IPS-15b (cell line): Measurements from ENCODE around the gene COL6A2.
"Not testable (repeated sequence)": the region's sequence is repeated elsewhere in the genome, so short reads cannot be mapped to it uniquely, and the experiment has no call there.

Source experiments
- H3K27me3 ChIP-seq: one replicate; pipeline ENCODE4 v1.6.1; 2013; ENCODE audit warnings: low read length; ENCODE audit not compliant: control insufficient read depth, insufficient read depth
- H3K36me3 ChIP-seq: one replicate; pipeline ENCODE4 v1.6.1; 2013; ENCODE audit warnings: low read length; ENCODE audit not compliant: control insufficient read depth, insufficient read depth
- H3K4me1 ChIP-seq: one replicate; pipeline ENCODE4 v1.6.1; 2013; ENCODE audit warnings: mild to moderate bottlenecking, low read length; ENCODE audit not compliant: control insufficient read depth, insufficient read depth
- H3K4me3 ChIP-seq: one replicate; pipeline ENCODE4 v1.5.1; 2013; ENCODE audit warnings: low read depth, low read length
- H3K9ac ChIP-seq: one replicate; pipeline ENCODE4 v1.6.1; 2013; ENCODE audit warnings: low read depth, mild to moderate bottlenecking, low read length
- H3K9me3 ChIP-seq: one replicate; pipeline ENCODE4 v1.6.1; 2013; ENCODE audit warnings: mild to moderate bottlenecking, low read length; ENCODE audit not compliant: control insufficient read depth, insufficient read depth

COL6A2 gene

DNA sequence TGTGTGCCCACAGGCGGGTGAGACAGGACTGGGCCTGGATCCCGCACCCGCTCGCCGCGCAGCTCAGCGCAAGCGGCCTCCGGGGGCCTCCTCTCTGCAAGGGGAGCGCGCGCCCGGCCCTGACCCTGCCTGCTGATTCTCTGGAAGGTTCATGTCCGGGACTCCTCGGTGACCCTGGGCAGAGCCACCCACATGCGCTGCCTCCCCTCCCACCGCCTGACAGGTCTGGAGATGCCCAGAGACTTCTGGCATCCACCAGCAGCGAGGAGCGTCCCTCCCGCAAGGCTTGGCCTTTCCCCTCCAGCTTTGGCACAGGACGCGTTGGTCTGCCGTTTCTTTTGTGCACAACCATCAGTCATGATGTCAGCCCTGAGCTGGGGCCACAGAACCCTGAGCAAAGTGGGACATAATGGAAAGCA, 42.0 kb upstream of the COL6A2 start:
- Histone ChIP-seq H3K9ac (no peak overlapping the region), H3K9me3 (no peaks in the 10 kb centered on the region), H3K36me3 (no peaks in the 10 kb centered on the region), H3K4me3 (no peak overlapping the region), H3K4me1 (no peaks in the 10 kb centered on the region), H3K27me3 (no peaks in the 10 kb centered on the region)

DNA sequence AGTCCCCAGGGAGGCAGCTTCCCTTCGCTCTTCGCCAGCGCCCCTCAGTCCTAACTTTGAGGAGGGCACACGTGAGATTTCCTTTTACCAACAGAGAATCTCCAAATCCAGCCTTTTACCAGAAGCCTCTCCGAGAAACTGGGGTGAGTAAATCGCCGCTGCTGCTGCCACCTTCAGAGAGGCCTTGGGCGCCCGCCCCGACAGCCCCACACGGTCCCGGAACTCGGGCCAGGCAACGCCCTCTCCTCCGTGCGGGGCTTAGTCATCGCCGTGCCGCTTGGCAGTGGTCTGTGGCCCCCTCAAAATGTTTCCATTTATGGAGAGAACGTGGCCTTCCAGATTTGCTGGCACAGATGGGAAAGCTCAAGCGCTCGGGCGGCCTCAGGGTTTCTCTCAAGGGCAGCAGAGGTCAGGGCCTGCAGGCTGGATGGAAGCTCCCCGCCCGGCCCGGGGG, 41.4 kb upstream of the COL6A2 start:
- H3K4me1 ChIP-seq: no peaks in the 10 kb centered on the region
- H3K9ac ChIP-seq: no peak overlapping the region
- no peaks in the 10 kb centered on the region for H3K9me3 ChIP-seq
- H3K4me3 ChIP-seq: no peak overlapping the region
- H3K27me3 ChIP-seq: no peaks in the 10 kb centered on the region
- H3K36me3 ChIP-seq: no peaks in the 10 kb centered on the region

DNA sequence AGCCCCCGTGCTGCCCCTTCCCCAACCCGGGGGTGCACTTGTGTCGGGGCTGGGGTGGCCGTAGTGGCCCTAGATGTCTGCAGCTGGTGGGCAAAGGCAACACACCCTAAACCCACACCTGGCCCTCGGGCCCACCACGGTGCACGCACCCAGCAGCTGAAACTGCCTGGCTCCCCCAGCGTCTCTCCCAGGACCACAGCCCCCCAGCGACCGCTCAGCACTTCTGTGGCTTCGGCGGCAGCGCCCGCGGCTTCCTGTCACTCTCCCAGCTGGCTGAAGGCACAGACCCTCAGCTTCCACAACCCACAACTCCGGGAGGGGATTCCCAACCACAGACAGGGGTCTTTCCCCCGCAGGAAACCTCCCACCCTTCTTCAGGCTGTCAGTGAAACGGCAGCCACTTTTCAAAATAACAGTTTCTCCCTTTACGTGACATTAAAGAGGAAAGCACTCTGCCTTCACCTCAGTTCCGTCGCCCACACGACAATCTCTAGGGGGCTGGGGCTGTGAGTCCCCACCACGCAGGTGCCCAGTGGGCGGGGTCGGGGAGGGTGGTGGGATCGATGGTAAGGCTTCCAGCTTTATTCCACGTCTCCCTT, 40.7 kb upstream of the COL6A2 start:
- Histone ChIP-seq H3K9ac (no peak overlapping the region), H3K27me3 (no peaks in the 10 kb centered on the region), H3K36me3 (no peaks in the 10 kb centered on the region), H3K4me1 (no peaks in the 10 kb centered on the region), H3K4me3 (no peak overlapping the region), H3K9me3 (peaks cover under 1% of the 10 kb centered on the region)

DNA sequence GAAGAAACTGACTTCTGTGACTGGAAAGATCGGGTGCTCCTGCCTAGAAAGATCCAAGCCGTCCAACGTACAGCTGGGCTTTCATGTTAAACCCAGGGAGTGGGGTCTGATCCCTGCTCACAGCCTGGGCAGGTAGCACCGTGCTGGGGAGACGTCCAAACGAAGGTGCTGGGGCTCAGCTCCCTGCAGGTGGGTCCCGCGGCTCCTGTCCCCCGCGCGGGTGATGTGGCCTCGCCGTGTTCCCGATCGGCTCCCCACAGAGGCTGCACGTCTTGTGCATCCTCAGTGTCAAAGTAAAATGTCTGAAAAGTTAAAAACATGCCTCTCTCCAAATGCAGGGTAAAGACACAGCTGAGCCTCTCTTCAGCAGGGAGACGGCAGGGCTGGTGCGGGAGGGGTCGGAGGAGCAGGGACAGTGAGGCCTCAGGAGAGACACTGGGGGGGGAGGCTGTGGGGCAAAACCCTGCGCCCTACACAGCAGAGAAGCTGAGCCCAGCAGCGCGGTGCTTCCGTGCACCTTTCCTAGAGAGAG, 40.1 kb upstream of the COL6A2 start:
- Histone ChIP-seq H3K4me3 (no peak overlapping the region), H3K27me3 (no peaks in the 10 kb centered on the region), H3K9me3 (peaks cover 6% of the 10 kb centered on the region), H3K4me1 (no peaks in the 10 kb centered on the region), H3K9ac (no peak overlapping the region), H3K36me3 (no peaks in the 10 kb centered on the region)

DNA sequence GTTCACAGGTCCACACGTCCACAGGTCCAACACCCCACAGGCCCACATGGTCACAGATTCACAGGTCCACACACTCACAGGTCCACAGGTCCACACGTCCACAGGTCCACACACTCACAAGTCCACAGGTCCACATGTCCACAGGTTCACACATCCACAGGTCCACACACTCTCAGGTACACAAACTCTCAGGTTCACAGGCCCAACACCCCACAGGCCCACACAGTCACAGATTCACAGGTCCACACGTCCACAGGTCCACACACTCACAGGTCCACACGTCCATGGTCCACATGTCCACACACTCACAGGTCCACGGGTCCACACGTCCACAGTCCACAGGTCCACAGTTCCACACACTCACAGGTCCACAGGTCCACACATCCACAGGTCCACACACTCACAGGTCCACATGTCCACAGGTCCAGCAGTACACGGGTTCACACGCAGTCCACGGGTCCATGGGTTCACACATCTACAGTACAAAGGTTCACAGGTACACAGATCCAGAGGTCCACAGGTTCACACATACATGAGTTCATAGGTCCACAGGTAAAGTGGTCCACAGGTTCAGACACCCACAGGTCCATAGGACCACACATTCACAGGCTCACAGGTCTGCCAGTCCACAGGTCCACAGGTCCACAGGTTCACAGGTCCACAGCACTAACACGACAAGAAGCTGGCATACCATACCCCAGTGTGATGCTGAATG, 39.3 kb upstream of the COL6A2 start:
- Histone ChIP-seq H3K36me3 (no peaks in the 10 kb centered on the region), H3K9me3 (peaks cover 7% of the 10 kb centered on the region), H3K4me3 (no peak overlapping the region), H3K9ac (no peak overlapping the region), H3K4me1 (no peaks in the 10 kb centered on the region), H3K27me3 (no peaks in the 10 kb centered on the region)

DNA sequence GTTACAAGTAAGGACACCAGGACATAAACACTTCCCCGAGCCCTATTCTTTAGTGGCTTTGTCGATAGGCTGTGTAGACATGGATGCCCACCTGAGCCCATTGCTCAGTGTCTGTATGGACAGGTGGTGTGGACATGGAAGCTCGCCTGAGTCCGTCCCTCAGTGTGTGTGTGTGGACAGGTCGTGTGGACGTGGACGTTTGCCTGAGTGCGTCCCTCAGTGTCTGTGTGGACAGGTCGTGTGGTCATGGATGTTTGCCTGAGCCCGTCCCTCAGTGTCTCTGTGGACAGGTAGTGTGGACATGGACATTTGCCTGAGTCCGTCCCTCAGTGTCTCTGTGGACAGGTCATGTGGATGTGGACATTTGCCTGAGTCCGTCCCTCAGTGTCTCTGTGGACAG, 38.7 kb upstream of the COL6A2 start:
- no peaks in the 10 kb centered on the region for H3K36me3 ChIP-seq
- no peak overlapping the region for H3K4me3 ChIP-seq
- H3K27me3 ChIP-seq: no peaks in the 10 kb centered on the region
- no peaks in the 10 kb centered on the region for H3K4me1 ChIP-seq
- no peak overlapping the region for H3K9ac ChIP-seq
- H3K9me3 ChIP-seq: peaks cover 7% of the 10 kb centered on the region

DNA sequence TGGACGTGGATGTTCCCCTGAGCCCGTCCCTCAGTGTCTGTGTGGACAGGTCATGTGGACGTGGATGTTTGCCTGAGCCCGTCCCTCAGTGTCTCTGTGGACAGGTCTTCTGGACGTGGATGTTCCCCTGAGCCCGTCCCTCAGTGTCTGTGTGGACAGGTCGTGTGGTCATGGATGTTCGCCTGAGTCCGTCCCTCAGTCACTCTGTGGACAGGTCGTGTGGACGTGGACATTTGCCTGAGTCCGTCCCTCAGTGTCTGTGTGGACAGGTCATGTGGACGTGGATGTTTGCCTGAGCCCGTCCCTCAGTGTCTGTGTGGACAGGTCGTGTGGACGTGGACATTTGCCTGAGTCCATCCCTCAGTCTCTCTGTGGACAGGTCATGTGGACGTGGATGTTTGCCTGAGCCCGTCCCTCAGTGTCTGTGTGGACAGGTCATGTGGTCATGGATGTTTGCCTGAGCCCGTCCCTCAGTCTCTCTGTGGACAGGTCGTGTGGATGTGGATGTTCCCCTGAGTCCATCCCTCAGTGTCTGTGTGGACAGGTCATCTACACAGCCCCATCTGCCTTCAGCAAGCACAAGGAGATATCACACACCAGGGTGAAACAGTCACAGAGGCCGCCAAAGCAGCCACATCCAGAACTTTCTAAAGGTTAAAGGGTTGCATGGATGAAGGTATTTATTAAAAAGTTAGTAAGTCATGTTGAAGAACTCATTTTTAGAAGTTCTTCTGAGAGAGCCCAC, 38.0 kb upstream of the COL6A2 start:
- H3K4me3 ChIP-seq, H3K27me3 ChIP-seq, H3K9me3 ChIP-seq, H3K9ac ChIP-seq, H3K36me3 ChIP-seq, H3K4me1 ChIP-seq: not testable (repeated sequence)

DNA sequence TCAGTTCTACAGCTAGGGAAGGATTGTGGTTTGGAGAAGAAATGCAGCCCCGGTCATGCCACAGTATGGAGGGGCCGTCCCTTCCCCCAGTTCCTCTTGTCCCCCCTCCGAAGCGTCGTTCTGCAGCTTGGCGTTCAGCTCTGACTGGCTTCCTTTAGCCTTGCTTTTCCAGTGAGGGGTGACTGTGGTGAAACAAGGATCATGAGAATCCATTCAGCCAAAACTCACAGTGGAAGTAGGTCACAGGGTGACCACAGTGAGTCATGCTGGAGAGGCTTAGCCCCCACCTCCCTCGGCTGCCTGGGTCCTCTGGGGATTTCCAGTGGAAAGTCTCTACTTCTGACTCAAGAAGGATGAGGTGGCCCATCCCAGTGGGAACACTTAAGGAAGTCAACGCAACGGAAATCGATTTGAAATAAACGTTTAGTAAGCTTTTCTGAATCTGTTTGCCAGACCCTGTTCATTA, 37.3 kb upstream of the COL6A2 start:
- Histone ChIP-seq H3K4me3 (no peak overlapping the region), H3K9ac (no peak overlapping the region), H3K36me3 (no peaks in the 10 kb centered on the region), H3K4me1 (no peaks in the 10 kb centered on the region), H3K27me3 (no peaks in the 10 kb centered on the region), H3K9me3 (peaks cover 7% of the 10 kb centered on the region)

DNA sequence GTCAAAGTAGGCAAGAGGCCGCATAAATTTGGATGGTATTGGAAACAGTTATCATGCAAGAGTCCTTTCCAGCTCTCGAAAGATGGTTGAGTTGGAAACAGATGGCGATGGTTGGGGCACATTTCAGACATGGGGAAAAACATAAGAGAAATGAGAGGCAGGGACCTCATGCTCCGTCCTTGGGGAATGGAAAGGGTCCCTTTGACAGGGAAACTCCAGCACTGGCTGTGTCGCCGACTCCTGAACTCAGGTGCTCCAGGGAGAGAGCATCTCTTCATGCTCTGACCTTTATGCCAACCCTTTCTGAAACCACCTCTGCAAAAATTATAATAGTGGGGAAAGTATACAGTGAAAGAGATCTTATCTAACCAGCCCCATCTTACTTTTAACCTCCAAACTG, 36.8 kb upstream of the COL6A2 start:
- no peak overlapping the region for H3K9ac ChIP-seq

DNA sequence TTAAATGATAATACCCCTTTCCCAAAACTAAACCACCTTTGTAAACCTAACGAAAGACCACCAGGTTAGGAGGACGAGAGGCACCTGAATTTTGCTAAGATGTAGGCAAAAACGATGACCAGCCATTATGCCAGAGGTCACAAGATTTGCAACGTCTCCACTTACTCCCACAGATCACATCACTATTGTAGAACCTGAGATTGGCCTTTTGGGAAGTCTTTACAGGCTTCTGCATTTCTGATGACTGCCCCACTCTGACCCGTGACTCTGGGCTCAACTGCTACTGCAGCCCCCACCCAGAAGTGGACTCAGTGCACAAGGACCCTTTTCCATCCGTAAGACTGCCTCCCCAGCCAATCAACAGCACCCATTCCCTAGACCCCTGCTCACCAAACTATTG, 36.4 kb upstream of the COL6A2 start:
- Histone ChIP-seq H3K36me3 (no peaks in the 10 kb centered on the region), H3K4me1 (no peaks in the 10 kb centered on the region), H3K9me3 (peaks cover 7% of the 10 kb centered on the region), H3K9ac (no peak overlapping the region), H3K27me3 (no peaks in the 10 kb centered on the region), H3K4me3 (no peak overlapping the region)

More for the DNA sequence above, 36.8 kb upstream of the COL6A2 start:
- Histone ChIP-seq H3K27me3 (no peaks in the 10 kb centered on the region), H3K9me3 (peaks cover 7% of the 10 kb centered on the region), H3K36me3 (no peaks in the 10 kb centered on the region), H3K4me3 (no peak overlapping the region), H3K4me1 (no peaks in the 10 kb centered on the region)

DNA sequence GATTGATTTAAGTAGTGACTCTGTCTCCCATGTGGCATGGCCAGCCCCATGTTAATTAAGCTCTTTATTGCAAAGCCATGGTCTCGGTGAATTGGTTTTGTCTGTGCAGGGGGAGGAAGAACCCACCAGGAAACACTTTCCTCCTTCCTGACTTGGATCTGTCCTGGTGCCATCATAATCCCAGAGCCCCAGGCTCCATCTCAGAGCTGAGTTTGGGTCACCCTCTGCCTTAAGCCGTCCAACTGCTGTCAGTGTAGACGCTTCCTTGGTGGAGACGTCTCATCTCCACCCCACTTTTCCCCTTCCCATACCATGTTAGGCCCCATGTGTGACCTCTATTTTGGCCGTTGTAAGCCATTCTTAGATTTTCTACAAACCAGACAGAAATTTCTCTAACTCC, 36.0 kb upstream of the COL6A2 start:
- Histone ChIP-seq H3K9me3 (peaks cover 7% of the 10 kb centered on the region), H3K27me3 (no peaks in the 10 kb centered on the region), H3K36me3 (no peaks in the 10 kb centered on the region), H3K9ac (no peak overlapping the region), H3K4me3 (no peak overlapping the region), H3K4me1 (no peaks in the 10 kb centered on the region)
